Endothelial cell of umbilical vein (primary cell): ENCODE measurements around the gene PTPRF.

Experiments
- EZH2 ChIP-seq: IDR thresholded peaks from 2 replicates; pipeline ENCODE4 v1.6.1; 2012; ENCODE audit warnings: borderline replicate concordance, low read depth, mild to moderate bottlenecking, moderate library complexity, low read length, inconsistent platforms; ENCODE audit not compliant: severe bottlenecking
- FOS ChIP-seq: IDR thresholded peaks from 2 replicates; pipeline ENCODE4 v1.6.1; 2011; ENCODE audit warnings: mild to moderate bottlenecking, low read length, moderate library complexity, borderline replicate concordance; ENCODE audit not compliant: insufficient read depth
- JUN ChIP-seq: IDR thresholded peaks from 2 replicates; pipeline ENCODE4 v1.6.1; 2011; ENCODE audit warnings: borderline replicate concordance, low read depth; ENCODE audit not compliant: insufficient read length, insufficient read depth
- MYC ChIP-seq: IDR thresholded peaks from one replicate; pipeline ENCODE4 v1.6.1; 2011; ENCODE audit warnings: mild to moderate bottlenecking, low read depth, low read length
- POLR2A ChIP-seq: IDR thresholded peaks from 2 replicates; pipeline ENCODE4 v1.6.1; 2012; ENCODE audit warnings: low read depth, mild to moderate bottlenecking, control low read depth, low read length
- POLR2AphosphoS5 ChIP-seq: IDR thresholded peaks from 2 replicates; pipeline ENCODE4 v1.6.1; 2012; ENCODE audit warnings: low read depth, mild to moderate bottlenecking, control low read depth, low read length, moderate library complexity; ENCODE audit not compliant: insufficient read depth
- TF ChIP-seq, protein P1 (sequence below), 2 donors: IDR thresholded peaks; 1 replicate in 1 of 2; 2 replicates in 1 of 2; pipeline ENCODE4 v1.5.1; 2011; ENCODE audit warnings: low read length in 2 of 2, mild to moderate bottlenecking in 2 of 2, moderate library complexity in 2 of 2, control low read depth in 1 of 2, inconsistent platforms in 1 of 2, low read depth in 1 of 2; ENCODE audit not compliant: insufficient read depth in 1 of 2; ENCODE audit errors: extremely low read depth in 1 of 2
- TF ChIP-seq, protein P2 (sequence below): IDR thresholded peaks from 2 replicates; pipeline ENCODE4 v1.6.1; 2011; ENCODE audit not compliant: insufficient read depth, insufficient read length

DNA sequence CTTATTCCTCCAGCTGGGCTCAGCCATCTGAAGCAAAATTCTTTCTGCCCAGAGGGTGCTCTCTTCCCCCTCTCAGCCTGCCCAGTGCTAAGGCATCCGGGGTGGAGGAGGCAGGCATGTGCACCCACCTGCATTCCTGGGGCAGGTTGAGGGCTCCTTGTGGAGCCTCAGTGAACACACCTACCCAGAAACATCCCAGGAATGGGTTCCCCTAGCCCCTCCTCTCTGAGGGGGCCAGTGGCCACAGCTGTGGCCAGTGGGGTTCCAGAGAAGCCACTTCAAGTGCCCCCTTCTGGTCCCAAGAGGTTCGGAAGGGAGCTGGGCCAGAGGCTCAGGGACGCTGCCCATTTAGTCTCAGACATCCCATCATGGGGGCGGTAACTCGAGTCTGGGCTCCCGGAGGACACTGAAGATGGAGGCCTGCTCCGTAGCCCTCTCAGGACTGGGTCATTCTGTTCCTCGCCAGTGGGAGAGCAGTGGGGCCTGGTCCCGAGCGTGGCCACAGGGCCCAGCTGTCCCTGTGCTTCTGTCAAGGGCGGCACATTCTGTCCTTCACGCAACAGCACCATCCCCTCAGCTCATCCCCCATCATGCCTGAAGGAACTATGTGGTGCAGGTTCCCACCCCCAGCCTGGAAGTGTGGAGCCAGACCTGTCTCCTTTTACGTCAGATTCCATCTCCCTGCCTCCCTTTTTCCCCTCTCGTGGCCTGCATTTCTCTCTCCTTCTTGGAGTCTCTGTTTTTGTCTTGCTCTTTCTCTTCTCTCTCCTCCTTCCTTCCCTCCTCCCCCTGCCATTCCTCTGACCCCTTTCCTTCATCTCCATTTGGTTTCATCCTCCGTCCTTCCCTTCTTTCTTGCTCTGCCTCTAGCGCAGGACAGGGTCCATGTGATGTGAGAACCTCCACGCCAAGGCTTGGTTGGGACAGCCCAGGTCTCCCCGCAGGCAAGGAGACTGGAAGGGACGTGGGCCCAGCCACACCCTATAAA lies 69.6 kb downstream of the PTPRF start:
- no peak for TF ChIP-seq JUN
- no peak for TF ChIP-seq EZH2
- TF ChIP-seq, protein P1, sequence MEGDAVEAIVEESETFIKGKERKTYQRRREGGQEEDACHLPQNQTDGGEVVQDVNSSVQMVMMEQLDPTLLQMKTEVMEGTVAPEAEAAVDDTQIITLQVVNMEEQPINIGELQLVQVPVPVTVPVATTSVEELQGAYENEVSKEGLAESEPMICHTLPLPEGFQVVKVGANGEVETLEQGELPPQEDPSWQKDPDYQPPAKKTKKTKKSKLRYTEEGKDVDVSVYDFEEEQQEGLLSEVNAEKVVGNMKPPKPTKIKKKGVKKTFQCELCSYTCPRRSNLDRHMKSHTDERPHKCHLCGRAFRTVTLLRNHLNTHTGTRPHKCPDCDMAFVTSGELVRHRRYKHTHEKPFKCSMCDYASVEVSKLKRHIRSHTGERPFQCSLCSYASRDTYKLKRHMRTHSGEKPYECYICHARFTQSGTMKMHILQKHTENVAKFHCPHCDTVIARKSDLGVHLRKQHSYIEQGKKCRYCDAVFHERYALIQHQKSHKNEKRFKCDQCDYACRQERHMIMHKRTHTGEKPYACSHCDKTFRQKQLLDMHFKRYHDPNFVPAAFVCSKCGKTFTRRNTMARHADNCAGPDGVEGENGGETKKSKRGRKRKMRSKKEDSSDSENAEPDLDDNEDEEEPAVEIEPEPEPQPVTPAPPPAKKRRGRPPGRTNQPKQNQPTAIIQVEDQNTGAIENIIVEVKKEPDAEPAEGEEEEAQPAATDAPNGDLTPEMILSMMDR (IDR thresholded peaks at IDR 0.05; ENCODE audit: extremely low read depth in 1 of 2, insufficient read depth in 1 of 2, low read depth in 1 of 2, low read length in 2 of 2): no peak
- TF ChIP-seq POLR2AphosphoS5: no peak
- no peak for TF ChIP-seq POLR2A
- TF ChIP-seq, protein P2, sequence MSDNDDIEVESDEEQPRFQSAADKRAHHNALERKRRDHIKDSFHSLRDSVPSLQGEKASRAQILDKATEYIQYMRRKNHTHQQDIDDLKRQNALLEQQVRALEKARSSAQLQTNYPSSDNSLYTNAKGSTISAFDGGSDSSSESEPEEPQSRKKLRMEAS: no peak
- TF ChIP-seq FOS: no peak
- no peak for TF ChIP-seq MYC
